Type B pancreatic cell (in vitro differentiated cells): ENCODE results near the gene MYO19. TPM values are rescaled to one million over a fixed set of nuclear protein-coding genes. Genes with fewer than 3 reads are reported as not detected.
"Not testable (repeated sequence)": the region's sequence is repeated elsewhere in the genome, so short reads cannot be mapped to it uniquely, and the experiment has no call there.

Experiments used
- DNase-seq: peaks from one replicate; pipeline ENCODE4 v3.0.0; 2021; ENCODE audit warnings: mixed read lengths; ENCODE audit not compliant: unreplicated experiment; ENCODE audit errors: extremely low spot score
- H3K27ac Mint-ChIP-seq: 2 replicates; pipeline ENCODE4 v1.8.0; 2021; ENCODE audit warnings: mild to moderate bottlenecking, mixed read lengths
- H3K27me3 Mint-ChIP-seq: 2 replicates; pipeline ENCODE4 v1.8.0; 2021; ENCODE audit warnings: mixed read lengths
- H3K36me3 Mint-ChIP-seq: 2 replicates; pipeline ENCODE4 v1.8.0; 2021; ENCODE audit warnings: mixed read lengths
- H3K4me1 Mint-ChIP-seq: one replicate; pipeline ENCODE4 v1.8.0; 2021; ENCODE audit warnings: mixed read lengths; ENCODE audit not compliant: unreplicated experiment
- H3K4me3 Mint-ChIP-seq: 2 replicates; pipeline ENCODE4 v1.8.0; 2021; ENCODE audit warnings: mild to moderate bottlenecking, mixed read lengths
- H3K9me3 Mint-ChIP-seq: 2 replicates; pipeline ENCODE4 v1.8.0; 2021; ENCODE audit warnings: mixed read lengths
- CTCF ChIP-seq: fragments of 200-600 bp; sonication (generic); conservative IDR thresholded peaks from 2 replicates; pipeline ENCODE4 v1.5.0; 2021; ENCODE audit warnings: antibody characterized with exemption, mild to moderate bottlenecking
- total RNA-seq: library from RNA; stranded (reverse); gene quantifications from 2 replicates; pipeline ENCODE4 v1.2.1, GENCODE V29; 2021; ENCODE audit warnings: low replicate concordance

MYO19 gene
- total RNA-seq, 1 donor from 2014 or later = 94.7 TPM

GRCh38 chr17:36460265-36460937, 74.3 kb downstream of the MYO19 start:
- H3K27me3 Mint-ChIP-seq = peaks cover 49% of the 10 kb centered on the region

GRCh38 chr17:36459601-36460000, 75.1 kb downstream of the MYO19 start:
- TF ChIP-seq CTCF = no peak
- Mint-ChIP-seq H3K9me3 (no peaks in the 10 kb centered on the region), H3K27me3 (peaks cover 43% of the 10 kb centered on the region), H3K27ac (no peak overlapping the region), H3K4me1 (no peaks in the 10 kb centered on the region), H3K4me3 (no peak overlapping the region), H3K36me3 (no peaks in the 10 kb centered on the region)
- DNase-seq = no peak

More at GRCh38 chr17:36460265-36460937, 74.3 kb downstream of the MYO19 start:
- DNase-seq = no peak
- H3K36me3 Mint-ChIP-seq = no peaks in the 10 kb centered on the region
- H3K27ac Mint-ChIP-seq = no peak overlapping the region
- no peak overlapping the region for H3K4me3 Mint-ChIP-seq
- TF ChIP-seq CTCF = no peak
- no peaks in the 10 kb centered on the region for H3K9me3 Mint-ChIP-seq
- H3K4me1 Mint-ChIP-seq = no peaks in the 10 kb centered on the region

DNA sequence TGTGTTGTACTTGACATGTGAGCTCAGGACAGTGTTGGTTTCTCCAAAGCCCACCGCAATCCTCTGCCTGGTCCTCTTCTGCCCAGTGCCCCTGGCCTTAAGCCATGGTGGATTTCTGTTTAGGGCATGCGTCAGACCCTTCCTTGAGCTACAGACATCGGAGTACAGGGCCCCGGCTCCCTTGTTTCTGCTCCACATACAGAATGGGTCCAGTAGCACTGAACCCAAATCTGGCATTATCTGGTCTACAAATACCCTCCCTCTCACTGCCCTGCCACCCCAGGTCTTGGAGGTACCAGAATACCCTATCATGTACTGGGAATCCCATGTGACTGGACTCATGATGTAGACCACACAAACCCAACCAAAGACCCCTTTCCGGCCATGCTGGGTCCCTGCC, 75.6 kb downstream of the MYO19 start:
- no peak overlapping the region for H3K4me3 Mint-ChIP-seq
- no peak for DNase-seq
- no peak overlapping the region for H3K27ac Mint-ChIP-seq
- no peaks in the 10 kb centered on the region for H3K4me1 Mint-ChIP-seq
- H3K27me3 Mint-ChIP-seq = peaks cover 43% of the 10 kb centered on the region
- TF ChIP-seq CTCF = no peak
- no peaks in the 10 kb centered on the region for H3K9me3 Mint-ChIP-seq
- no peaks in the 10 kb centered on the region for H3K36me3 Mint-ChIP-seq

GRCh38 chr17:36457701-36458100, 77.0 kb downstream of the MYO19 start:
- not testable (repeated sequence) for H3K27ac Mint-ChIP-seq, H3K4me1 Mint-ChIP-seq, H3K4me3 Mint-ChIP-seq, H3K9me3 Mint-ChIP-seq, DNase-seq, H3K36me3 Mint-ChIP-seq
- H3K27me3 Mint-ChIP-seq = peaks cover 35% of the 10 kb centered on the region

DNA sequence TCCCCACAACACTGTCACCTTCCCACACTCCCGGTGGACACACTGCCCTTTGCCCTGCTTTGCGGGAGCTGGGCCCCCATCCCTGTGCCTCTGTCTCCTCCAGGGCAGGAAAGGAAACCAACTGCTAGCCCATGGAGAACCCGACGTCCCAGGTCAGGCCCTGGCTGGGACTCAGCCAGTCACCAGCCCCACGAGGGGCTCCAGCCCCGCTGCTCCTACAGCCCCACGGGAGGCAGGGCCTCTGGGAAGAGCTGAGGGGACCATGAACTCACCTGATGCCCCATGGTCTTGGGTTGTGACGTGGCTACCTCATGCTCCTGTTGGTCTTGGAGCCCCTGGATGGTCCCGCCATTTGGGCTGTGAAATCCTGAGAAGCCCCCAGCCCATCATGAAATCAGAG, 81.8 kb downstream of the MYO19 start:
- H3K36me3 Mint-ChIP-seq, H3K9me3 Mint-ChIP-seq, H3K4me3 Mint-ChIP-seq, H3K27ac Mint-ChIP-seq, H3K27me3 Mint-ChIP-seq, DNase-seq, H3K4me1 Mint-ChIP-seq: not testable (repeated sequence)

- H3K27me3 Mint-ChIP-seq, H3K27ac Mint-ChIP-seq, H3K4me3 Mint-ChIP-seq, DNase-seq, H3K4me1 Mint-ChIP-seq, H3K36me3 Mint-ChIP-seq, H3K9me3 Mint-ChIP-seq: not testable (repeated sequence)
These were observed 84.7 kb downstream of the MYO19 start for GRCh38 chr17:36449997-36450396.

Other genes with a start within 250 kb of the MYO19 start
- not detected in 2 replicates for gene TBC1D3G, start 211.0 kb downstream of the MYO19 start, total RNA-seq
- not detected in 2 replicates for gene TBC1D3H, start 146.4 kb downstream of the MYO19 start, total RNA-seq
- 34.6 and 43.3 TPM in 2 replicates for gene ZNHIT3, start 48.2 kb downstream of the MYO19 start, total RNA-seq
- gene PIGW, start 119 bp upstream of the MYO19 start, total RNA-seq = 11.1 and 13.5 TPM in 2 replicates
- 63.7 and 72.0 TPM in 2 replicates for gene GGNBP2, start 10.1 kb upstream of the MYO19 start, total RNA-seq
- gene DHRS11, start 57.0 kb upstream of the MYO19 start, total RNA-seq = 30.0 and 60.0 TPM in 2 replicates
- gene MRM1, start 66.7 kb upstream of the MYO19 start, total RNA-seq = 9.7 and 11.8 TPM in 2 replicates